Measurements from ENCODE around the gene CDH26.

DNA sequence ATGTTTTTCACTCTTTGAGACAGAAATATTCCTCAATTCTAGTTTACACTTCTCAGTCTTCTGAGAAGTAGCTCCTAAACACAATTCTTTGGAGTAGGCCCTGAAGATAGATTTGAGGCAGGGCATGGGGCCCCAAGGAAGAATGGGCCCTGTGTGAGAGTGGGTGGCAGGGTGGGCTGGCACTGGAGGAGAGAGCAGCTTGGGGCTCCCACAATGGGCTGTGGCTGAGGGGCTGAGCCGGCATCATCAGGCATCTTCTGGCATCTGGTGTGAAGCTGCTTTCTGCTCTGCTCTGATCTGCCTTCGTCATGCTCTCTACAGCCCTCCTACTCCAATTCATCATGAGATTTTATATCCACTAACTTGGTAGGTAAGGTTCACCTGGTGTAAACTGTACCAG lies 88.2 kb downstream of the CDH26 start:
- TF ChIP-seq, protein P1, sequence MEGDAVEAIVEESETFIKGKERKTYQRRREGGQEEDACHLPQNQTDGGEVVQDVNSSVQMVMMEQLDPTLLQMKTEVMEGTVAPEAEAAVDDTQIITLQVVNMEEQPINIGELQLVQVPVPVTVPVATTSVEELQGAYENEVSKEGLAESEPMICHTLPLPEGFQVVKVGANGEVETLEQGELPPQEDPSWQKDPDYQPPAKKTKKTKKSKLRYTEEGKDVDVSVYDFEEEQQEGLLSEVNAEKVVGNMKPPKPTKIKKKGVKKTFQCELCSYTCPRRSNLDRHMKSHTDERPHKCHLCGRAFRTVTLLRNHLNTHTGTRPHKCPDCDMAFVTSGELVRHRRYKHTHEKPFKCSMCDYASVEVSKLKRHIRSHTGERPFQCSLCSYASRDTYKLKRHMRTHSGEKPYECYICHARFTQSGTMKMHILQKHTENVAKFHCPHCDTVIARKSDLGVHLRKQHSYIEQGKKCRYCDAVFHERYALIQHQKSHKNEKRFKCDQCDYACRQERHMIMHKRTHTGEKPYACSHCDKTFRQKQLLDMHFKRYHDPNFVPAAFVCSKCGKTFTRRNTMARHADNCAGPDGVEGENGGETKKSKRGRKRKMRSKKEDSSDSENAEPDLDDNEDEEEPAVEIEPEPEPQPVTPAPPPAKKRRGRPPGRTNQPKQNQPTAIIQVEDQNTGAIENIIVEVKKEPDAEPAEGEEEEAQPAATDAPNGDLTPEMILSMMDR (IDR thresholded peaks at IDR 0.05 in 4 of 5, conservative IDR thresholded peaks at IDR 0.05 in 1 of 5): no peak
- no peak for TF ChIP-seq POLR2A (IDR thresholded peaks at IDR 0.05)
